Endothelial cell of umbilical vein (primary cell): ENCODE measurements around the gene LIME1. TPM values are rescaled to one million over a fixed set of nuclear protein-coding genes. Genes with fewer than 3 reads are reported as not detected.

Source experiments
- BruUV-seq: library from RNA; stranded (reverse); fragments of 400-500 nt; replicated peaks from 2 replicates; lab custom pipeline; 2021; lab: Mats Ljungman, UMichigan
- CTCF ChIA-PET: fragments of 300-600, 350-600 bp; sonication (Branson Sonifier 250); formaldehyde crosslinking; loops from one replicate; lab custom pipeline; 2021; ENCODE audit warnings: antibody characterized with exemption, inconsistent platforms; lab: Charles Lee
- POLR2A ChIA-PET: fragments of 300-600, 350-600 bp; sonication (Branson Sonifier 250); formaldehyde crosslinking; loops from one replicate; lab custom pipeline; 2021; ENCODE audit warnings: antibody characterized with exemption, inconsistent platforms; lab: Charles Lee
- DNase-seq: peaks from one replicate; pipeline ENCODE4 v3.0.0-alpha.2; 2011; ENCODE audit warnings: low read depth, low spot score
- FAIRE-seq: peaks from 2 replicates; lab custom pipeline; 2011; peaks lifted over from hg19 to GRCh38; lab: Jason Lieb, UNC
- H2AFZ ChIP-seq: 2 replicates; pipeline ENCODE4 v1.6.0; 2012; ENCODE audit warnings: low read depth, low read length, control low read depth, inconsistent platforms
- H3K27ac ChIP-seq: 2 replicates; pipeline ENCODE4 v1.5.1; 2011; ENCODE audit warnings: low read depth, mild to moderate bottlenecking, control low read depth, low read length, moderate library complexity; ENCODE audit not compliant: insufficient read depth
- H3K27me3 ChIP-seq, 2 experiments: 2 replicates each; pipeline versions ENCODE4 v1.6.0 to v1.6.1; 2011; ENCODE audit warnings: low read length in 2 of 2, mixed read lengths in 1 of 2; ENCODE audit not compliant: control insufficient read depth in 2 of 2, insufficient read depth in 2 of 2
- H3K36me3 ChIP-seq, 2 experiments: 2 replicates in 1 of 2; 3 replicates in 1 of 2; pipeline ENCODE4 v1.5.1; 2011; ENCODE audit warnings: low read length in 2 of 2, mild to moderate bottlenecking in 1 of 2, moderate library complexity in 1 of 2; ENCODE audit not compliant: control insufficient read depth in 2 of 2, insufficient read depth in 2 of 2; ENCODE audit errors: extremely low read depth in 1 of 2
- H3K4me1 ChIP-seq: 3 replicates; pipeline ENCODE4 v1.5.1; 2011; ENCODE audit warnings: mild to moderate bottlenecking, low read length; ENCODE audit not compliant: control insufficient read depth, insufficient read depth; ENCODE audit errors: extremely low read depth
- H3K4me2 ChIP-seq: 2 replicates; pipeline ENCODE4 v1.6.1; 2011; ENCODE audit warnings: low read length, control low read depth, mixed read lengths; ENCODE audit not compliant: insufficient read depth
- H3K4me3 ChIP-seq, 3 experiments: fragments of 200-600 bp in 1 of 3; sonication (generic), shearing (Covaris generic) in 1 of 3; replicated peaks in 1 of 3; 2 replicates each; pipeline ENCODE4 v1.5.1; 2011 to 2016; ENCODE audit warnings: control low read depth in 3 of 3, low read length in 3 of 3, mild to moderate bottlenecking in 2 of 3, inconsistent platforms in 1 of 3, low read depth in 1 of 3, moderate library complexity in 1 of 3; ENCODE audit not compliant: insufficient read depth in 1 of 3
- H3K79me2 ChIP-seq: 2 replicates; pipeline ENCODE4 v1.6.0; 2012; ENCODE audit warnings: low read length, inconsistent platforms; ENCODE audit not compliant: control insufficient read depth, insufficient read depth
- H3K9ac ChIP-seq: replicated peaks from 2 replicates; pipeline ENCODE3; 2011; ENCODE audit warnings: low read length, control low read depth; ENCODE audit not compliant: insufficient read depth; ENCODE audit errors: extremely low read depth
- H3K9me1 ChIP-seq: replicated peaks from 3 replicates; pipeline ENCODE4 v1.6.0; 2011; ENCODE audit warnings: mild to moderate bottlenecking, low read length; ENCODE audit not compliant: control insufficient read depth, insufficient read depth; ENCODE audit errors: extremely low read depth
- H3K9me3 ChIP-seq: replicated peaks from 2 replicates; pipeline ENCODE4 v1.5.1; 2012; ENCODE audit warnings: low read length, inconsistent platforms; ENCODE audit not compliant: control insufficient read depth, insufficient read depth
- H4K20me1 ChIP-seq: replicated peaks from 2 replicates; pipeline ENCODE3; 2011; ENCODE audit warnings: mild to moderate bottlenecking, low read length; ENCODE audit not compliant: control insufficient read depth, insufficient read depth; ENCODE audit errors: extremely low read depth
- CTCF ChIP-seq, 2 donors: IDR thresholded peaks; 1 replicate in 1 of 2; 2 replicates in 1 of 2; pipeline ENCODE4 v1.5.1; 2011; ENCODE audit warnings: low read length in 2 of 2, mild to moderate bottlenecking in 2 of 2, moderate library complexity in 2 of 2, control low read depth in 1 of 2, inconsistent platforms in 1 of 2, low read depth in 1 of 2; ENCODE audit not compliant: insufficient read depth in 1 of 2; ENCODE audit errors: extremely low read depth in 1 of 2
- EZH2 ChIP-seq: IDR thresholded peaks from 2 replicates; pipeline ENCODE4 v1.6.1; 2012; ENCODE audit warnings: borderline replicate concordance, low read depth, mild to moderate bottlenecking, moderate library complexity, low read length, inconsistent platforms; ENCODE audit not compliant: severe bottlenecking
- FOS ChIP-seq: IDR thresholded peaks from 2 replicates; pipeline ENCODE4 v1.6.1; 2011; ENCODE audit warnings: mild to moderate bottlenecking, low read length, moderate library complexity, borderline replicate concordance; ENCODE audit not compliant: insufficient read depth
- GATA2 ChIP-seq: IDR thresholded peaks from 2 replicates; pipeline ENCODE4 v1.7.0; 2011; ENCODE audit warnings: low read depth, mild to moderate bottlenecking, moderate library complexity, mixed read lengths, low read length; ENCODE audit not compliant: insufficient read length, insufficient read depth
- JUN ChIP-seq: IDR thresholded peaks from 2 replicates; pipeline ENCODE4 v1.6.1; 2011; ENCODE audit warnings: borderline replicate concordance, low read depth; ENCODE audit not compliant: insufficient read length, insufficient read depth
- MYC ChIP-seq: IDR thresholded peaks from one replicate; pipeline ENCODE4 v1.6.1; 2011; ENCODE audit warnings: mild to moderate bottlenecking, low read depth, low read length
- POLR2A ChIP-seq: IDR thresholded peaks from 2 replicates; pipeline ENCODE4 v1.6.1; 2012; ENCODE audit warnings: low read depth, mild to moderate bottlenecking, control low read depth, low read length
- POLR2AphosphoS5 ChIP-seq: IDR thresholded peaks from 2 replicates; pipeline ENCODE4 v1.6.1; 2012; ENCODE audit warnings: low read depth, mild to moderate bottlenecking, control low read depth, low read length, moderate library complexity; ENCODE audit not compliant: insufficient read depth
- dilution Hi-C: fragments of 300-500 bp; cut with MboI; formaldehyde crosslinking; loops from one replicate; pipeline ENCODE4 v1.15.0; 2019; ENCODE audit warnings: low sequenced_read_pairs; ENCODE audit not compliant: extremely low pct_ligation_motif_present
- intact Hi-C: fragments of 100-400 bp; cut with micrococcal nuclease; formaldehyde crosslinking; loops from one replicate; pipeline ENCODE4 v1.10.0; 2022
- polyA plus RNA-seq, 4 experiments: library from polyadenylated mRNA; depleted of rRNA in 3 of 4; stranded (reverse) in 3 of 4; unstranded in 1 of 4; fragments of >200 nt; gene quantifications; 2 replicates each; pipeline versions ENCODE4 v1.2.1 to v1.2.3, GENCODE V29; 2011 to 2012; ENCODE audit warnings: missing spikeins in 1 of 4
- total RNA-seq: library from RNA; stranded (reverse); gene quantifications from 2 replicates; pipeline ENCODE4 v1.2.3, GENCODE V29; 2021
- TF ChIP-seq, protein P1 (sequence below): IDR thresholded peaks from 2 replicates; pipeline ENCODE4 v1.6.1; 2011; ENCODE audit not compliant: insufficient read depth, insufficient read length

The LIME1 gene
- total and polyA plus RNA-seq, 2 donors (not counting 3 experiments of a cell fraction or from before 2014, with no cell fraction given) = 10.7 to 12.2 TPM

- ChIA-PET CTCF (no interaction called here), POLR2A (no interaction called here)
- dilution Hi-C loops = no loop called here
- H3K27me3 ChIP-seq = no peaks in the 10 kb centered on the region
- no peaks in the 10 kb centered on the region for H3K36me3 ChIP-seq
- intact Hi-C loops = no loop called here
- no peak for FAIRE-seq
- no peak overlapping the region for H3K4me2 ChIP-seq
- H3K9ac ChIP-seq = no peak overlapping the region
- no peak overlapping the region for H2AFZ ChIP-seq
- H3K4me1 ChIP-seq = no peaks in the 10 kb centered on the region
- H3K9me1 ChIP-seq = no peaks in the 10 kb centered on the region
- BruUV-seq = no TSS peak
- no peaks in the 10 kb centered on the region for H4K20me1 ChIP-seq
- H3K9me3 ChIP-seq = no peaks in the 10 kb centered on the region
- no peak overlapping the region for H3K27ac ChIP-seq
- H3K79me2 ChIP-seq = no peaks in the 10 kb centered on the region
- H3K4me3 ChIP-seq = no peak overlapping the region
- TF ChIP-seq, protein P1, sequence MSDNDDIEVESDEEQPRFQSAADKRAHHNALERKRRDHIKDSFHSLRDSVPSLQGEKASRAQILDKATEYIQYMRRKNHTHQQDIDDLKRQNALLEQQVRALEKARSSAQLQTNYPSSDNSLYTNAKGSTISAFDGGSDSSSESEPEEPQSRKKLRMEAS = no peak
- TF ChIP-seq POLR2AphosphoS5 = no peak
- no peak for TF ChIP-seq MYC
- no peak for TF ChIP-seq JUN
- TF ChIP-seq FOS = no peak
- TF ChIP-seq CTCF (IDR thresholded peaks at IDR 0.05; ENCODE audit: extremely low read depth in 1 of 2, insufficient read depth in 1 of 2, low read depth in 1 of 2, low read length in 2 of 2) = no peak
- no peak for TF ChIP-seq GATA2
- TF ChIP-seq POLR2A = no peak
- no peak for TF ChIP-seq EZH2
- DNase-seq = no peak
Measured at GRCh38 chr20:63754008-63754407, 17.5 kb downstream of the LIME1 start.
